C1 segment of cervical spinal cord (tissue), 14 donors: Measurements from ENCODE around the gene UBL4B.

Source experiments
- DNase-seq, 14 donors: peaks; one replicate each; lab custom pipeline; 2025; lab: John Stamatoyannopoulos, UW

UBL4B gene

DNA sequence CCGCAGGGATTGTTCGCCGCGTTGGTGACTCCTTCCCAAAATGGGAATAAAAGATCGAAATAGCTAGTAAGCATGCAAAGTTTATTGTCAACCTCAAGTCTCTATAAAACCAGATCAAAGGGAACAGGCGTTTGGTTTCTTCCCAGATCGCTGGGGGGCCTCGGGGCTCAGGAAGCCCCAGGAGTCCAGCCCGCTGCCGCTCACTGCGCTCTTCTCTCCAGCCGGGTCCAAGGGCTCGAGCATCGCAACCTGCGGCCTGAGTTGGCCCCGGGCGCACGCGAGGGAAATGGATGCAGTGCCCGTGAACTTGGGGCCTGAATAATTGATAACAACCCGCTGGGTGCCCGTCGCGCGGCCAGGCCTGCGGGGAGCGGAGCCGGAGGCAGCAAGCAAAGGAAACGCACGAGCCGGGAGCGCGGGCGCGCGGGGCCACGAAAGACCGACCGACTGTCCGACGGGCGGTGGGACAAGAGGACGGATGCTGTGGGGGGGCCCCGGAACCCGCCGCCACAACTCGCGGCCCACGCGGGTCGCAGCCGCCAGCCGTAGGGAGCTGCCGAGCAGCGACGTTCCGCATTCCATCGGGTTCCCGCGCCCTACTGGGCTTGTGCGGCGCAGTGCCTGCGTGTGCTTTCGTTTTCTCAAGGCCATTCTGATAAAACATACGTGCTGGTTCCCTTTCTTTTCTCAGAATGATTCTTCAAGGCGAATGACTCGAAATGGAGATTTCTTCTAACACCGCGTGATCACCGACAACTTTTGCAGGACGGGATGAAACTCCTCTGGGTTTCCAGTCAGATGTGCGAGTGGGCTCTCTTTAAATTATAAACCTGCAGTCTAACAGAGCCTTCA is 27.8 kb upstream of the UBL4B start:
- DNase-seq, result peak in 2 of 14 donors; percentile 35 to 36

DNA sequence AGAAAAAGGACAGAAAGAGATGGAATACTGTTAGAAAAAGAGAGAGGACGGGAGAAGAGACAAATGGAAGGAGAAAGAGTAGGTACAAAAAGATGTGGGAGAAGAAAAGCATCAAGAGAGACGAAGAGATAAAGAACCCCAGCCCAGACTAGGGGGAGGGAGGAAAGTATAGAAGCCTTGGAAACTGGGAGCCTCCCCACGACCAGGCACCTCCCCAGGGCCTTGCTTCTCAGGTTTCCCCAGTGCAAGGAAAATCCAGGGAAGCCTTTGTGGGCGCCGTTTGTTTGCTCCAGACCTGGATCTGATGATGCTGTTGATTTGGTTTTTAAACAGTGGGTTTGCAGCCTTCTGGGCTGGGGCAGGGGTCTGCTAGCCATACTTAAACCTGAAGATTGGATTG is 26.6 kb upstream of the UBL4B start:
- no peak for DNase-seq

- DNase-seq, result no peak
These were observed 25.3 kb upstream of the UBL4B start for GRCh38 chr1:110086961-110087360.

- peak in 3 of 14 donors; percentile 4 to 10 (median 9) for DNase-seq
These were observed 24.2 kb upstream of the UBL4B start for GRCh38 chr1:110087812-110088738.

- no peak for DNase-seq
These were observed 23.4 kb upstream of the UBL4B start for GRCh38 chr1:110088739-110089316.

GRCh38 chr1:110089561-110090275 is 22.5 kb upstream of the UBL4B start:
- DNase-seq, result no peak

DNA sequence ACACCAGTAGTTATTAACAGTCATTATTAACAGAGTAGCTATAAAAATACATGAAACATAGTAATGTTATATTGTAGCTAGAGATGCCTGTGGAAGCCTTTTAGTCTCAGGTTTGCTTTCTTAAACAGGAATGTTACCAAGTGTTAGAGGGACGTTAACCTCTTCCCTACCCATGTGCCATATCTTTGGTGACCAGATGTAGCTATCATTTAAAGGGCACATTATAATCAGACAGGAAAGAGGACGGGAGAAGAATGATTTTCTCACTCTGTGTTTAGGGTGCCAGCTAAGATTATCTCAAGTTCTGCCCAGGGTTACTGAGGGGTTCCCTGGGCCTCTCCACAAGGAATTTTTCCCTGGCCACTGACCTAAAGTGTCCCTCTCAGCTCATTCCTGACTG is 20.9 kb upstream of the UBL4B start:
- DNase-seq, result no peak

DNA sequence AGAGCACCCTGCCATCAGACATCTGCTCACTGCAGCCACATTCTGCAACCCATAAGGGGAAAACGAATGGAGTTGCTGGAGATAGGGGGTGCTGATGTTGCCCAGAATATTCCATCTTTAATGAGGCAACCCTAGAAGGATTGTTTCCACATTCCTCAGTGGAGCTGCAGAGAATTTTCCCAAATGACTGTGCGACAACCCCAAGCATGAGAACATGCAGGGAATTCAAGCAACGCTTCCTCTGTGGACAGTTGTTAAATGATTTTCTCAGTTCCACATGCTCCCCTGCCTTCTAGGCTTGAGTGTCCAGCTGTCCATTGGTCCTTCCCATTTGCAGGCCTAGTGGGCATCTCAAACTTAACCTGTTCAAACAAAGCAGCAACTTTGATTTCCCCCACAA is 20.5 kb upstream of the UBL4B start:
- DNase-seq, result no peak

DNA sequence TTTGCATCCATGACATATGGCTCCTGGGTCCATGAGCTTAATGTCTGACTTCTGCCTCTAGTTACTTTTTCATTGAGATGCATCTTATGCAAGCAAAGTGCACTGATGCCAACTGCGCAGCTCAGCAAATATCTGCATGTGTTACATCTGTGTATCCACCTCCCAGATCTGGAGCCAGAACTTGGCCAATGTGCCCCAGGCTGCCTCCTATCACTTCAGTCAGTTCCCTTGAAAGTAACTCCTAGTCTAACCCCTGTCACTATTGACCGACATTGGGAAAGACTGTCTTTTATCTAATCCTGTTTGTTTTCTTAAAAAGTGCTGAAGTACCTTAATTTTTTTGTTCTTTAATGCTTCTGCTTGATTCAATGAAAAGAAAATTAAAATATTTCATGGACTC is 19.3 kb upstream of the UBL4B start:
- no peak for DNase-seq

DNA sequence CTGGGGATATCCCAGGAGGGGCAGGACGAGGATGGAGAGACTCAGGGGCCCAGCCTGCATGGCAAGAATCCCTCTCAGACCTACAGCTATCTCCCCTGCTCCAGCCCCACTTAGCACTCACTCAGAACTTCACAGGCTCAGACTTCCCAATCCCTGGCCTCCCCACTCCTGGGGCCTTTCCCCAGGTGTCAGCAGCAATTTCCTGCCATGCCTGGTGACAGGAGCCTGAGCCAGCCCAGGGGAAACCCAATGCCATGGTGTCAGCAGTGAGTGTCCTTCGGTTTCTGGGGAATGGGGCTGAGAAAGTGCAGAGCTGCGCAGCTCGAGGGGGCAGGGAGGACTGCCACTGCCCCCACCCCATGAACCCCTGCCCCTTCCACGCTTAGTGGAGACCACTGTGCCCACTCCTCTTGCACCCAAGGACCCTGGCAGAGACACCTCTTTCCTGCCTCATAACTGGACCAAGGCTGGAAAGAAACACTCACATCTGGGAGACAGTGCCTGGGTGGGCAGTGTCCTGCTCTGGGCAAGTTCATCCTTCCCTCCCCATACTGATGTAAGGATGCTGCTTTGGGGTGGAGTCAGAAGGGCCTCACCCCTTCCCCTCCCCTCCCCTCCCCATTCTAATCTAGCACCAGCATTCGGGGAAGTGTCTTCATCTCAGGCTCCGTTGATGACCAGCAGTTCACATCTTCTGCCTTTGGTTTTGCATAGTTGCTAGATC is 17.1 kb upstream of the UBL4B start:
- DNase-seq, result no peak

DNA sequence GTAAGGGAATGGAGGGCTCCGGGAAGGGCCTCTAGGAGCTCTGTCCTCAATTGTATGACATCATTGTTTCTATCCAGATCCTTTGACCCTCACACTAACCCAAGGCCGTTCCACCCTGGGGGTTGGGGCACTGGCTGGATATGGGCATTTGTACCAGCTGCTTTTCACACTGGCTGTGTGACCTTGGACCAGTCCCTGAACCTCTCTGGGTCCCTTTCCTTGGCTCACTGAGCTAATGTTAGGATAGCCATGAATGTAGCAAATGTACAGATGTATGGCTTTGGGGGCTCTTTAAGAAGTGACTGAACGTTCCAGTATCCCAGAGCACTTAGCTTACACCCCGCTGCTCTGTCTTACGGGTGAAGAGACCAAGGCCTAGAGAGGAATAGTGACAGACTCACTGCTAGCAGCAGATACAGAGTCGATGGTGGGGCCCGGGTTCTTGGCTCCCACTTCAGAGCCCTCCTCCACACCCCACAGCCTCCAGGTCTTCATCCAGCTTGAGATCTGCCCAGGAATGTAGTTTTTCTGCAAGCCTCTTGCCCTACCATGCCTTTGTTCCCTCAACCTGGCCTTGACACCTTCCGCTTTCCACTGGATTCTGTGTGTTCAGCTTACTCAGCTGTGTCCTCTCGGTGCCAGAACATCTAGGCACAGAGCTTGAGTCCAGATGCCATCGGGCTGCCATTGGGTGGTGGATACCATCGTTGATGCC is 14.6 kb upstream of the UBL4B start:
- DNase-seq, result no peak

DNA sequence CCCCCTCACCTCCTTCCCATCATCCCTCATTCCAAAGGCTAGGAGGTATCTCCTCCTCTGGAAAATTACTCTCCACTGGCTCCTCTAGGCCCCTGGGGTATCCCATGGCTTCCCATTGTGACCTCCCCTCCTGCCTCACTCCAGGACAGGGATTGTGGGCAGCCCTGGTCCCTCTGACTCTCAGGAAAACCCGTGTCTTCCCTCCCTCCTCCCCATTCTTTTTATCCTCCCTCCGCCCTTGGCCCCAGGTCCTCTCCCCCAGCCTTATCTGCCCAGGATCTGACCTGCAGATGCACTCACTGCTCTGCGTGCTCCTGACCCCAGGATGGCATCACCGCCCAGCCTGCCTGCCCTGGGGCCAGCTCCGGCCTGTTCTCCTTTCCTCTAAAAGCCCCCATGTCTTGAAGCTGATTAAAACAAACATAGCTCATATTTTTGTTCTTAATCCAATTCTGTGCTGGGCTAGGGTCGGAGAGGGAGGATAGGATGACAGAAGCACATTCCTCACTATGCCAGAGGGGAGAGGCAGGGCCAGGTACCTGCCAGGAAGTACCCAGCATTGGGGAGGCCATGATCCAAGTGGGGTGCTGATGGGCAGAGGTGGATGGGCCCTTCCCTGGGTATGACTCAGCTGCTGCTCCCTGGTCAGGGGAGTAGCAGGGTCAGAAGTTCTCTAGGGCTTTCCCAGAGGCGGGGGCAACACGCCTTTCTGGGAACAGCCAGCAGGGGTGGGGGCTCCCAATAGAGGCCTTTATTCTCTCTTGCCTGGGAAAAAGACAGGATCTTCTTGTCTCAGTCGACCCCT is 13.8 kb upstream of the UBL4B start:
- no peak for DNase-seq

- DNase-seq, result no peak
These were observed 11.9 kb upstream of the UBL4B start for GRCh38 chr1:110100335-110100734.

DNA sequence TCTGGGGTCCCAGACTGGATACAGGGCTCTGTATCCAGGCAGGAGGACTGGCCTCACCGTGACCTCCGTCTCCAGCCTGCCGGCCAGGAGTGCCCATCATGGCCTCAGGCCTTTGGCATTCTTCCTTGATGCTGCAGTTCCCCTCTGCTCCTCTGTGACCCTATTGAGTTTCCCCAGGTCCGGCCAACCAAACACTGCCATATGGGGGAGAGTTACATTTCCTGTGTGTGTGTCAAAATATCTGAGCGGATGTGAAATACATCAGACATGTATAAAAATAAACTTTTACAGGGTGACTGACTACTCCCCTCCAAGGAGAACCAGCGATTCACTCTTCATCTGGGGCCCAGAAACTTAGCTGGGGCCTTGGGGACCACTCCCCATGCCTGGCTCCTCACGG is 10.2 kb upstream of the UBL4B start:
- DNase-seq, result no peak

GRCh38 chr1:110106013-110106941 is 6.0 kb upstream of the UBL4B start:
- peak in 10 of 14 donors; percentile 9 to 58 (median 30) for DNase-seq

GRCh38 chr1:110107867-110108469 is 4.3 kb upstream of the UBL4B start:
- DNase-seq, result no peak

DNA sequence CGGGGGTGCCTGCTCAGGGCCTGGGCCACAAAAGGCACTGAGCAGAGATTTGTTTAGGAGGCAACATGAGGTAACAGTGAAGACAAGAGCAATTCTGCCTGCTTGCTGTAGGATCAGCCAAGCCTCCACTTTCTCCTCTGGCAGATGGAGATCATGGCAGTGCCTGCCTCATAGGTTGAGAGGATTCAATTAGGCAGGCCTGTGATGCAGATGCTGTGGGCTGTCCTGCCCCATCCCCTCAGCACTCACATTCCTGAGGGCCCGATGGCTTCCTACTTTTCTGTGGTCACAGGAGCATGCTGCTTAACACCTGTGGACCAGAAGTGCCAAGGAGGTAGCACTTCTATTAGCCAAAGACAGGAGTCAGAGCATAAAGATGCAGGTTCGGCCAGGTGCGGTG is 1.2 kb upstream of the UBL4B start:
- no peak for DNase-seq

DNA sequence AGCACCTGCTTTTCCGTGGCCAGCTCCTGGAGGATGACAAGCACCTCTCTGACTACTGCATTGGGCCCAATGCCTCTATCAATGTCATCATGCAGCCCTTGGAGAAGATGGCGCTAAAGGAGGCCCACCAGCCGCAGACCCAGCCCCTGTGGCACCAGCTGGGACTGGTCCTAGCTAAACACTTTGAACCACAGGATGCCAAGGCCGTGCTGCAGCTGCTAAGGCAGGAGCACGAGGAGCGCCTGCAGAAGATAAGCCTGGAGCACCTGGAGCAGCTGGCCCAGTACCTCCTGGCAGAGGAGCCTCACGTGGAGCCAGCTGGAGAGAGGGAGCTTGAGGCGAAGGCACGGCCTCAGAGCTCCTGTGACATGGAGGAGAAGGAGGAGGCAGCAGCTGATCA is 413 bp downstream of the UBL4B start:
- no peak for DNase-seq
